ENCODE data around the gene FBRSL1. TPM values are rescaled to one million over a fixed set of nuclear protein-coding genes. Genes with fewer than 3 reads are reported as not detected.

FBRSL1 gene
- total RNA-seq, 1 donor from 2014 or later: 17.1 TPM

- FAIRE-seq (no peak), DNase-seq (ENCODE audit: low read depth) (peak; percentile 94)
- Histone ChIP-seq H3K4me3 (ENCODE audit: low read depth, low read length) (no peak overlapping the region), H3K27me3 (ENCODE audit: control insufficient read depth, insufficient read depth, low read length) (peaks cover 6% of the 10 kb centered on the region), H3K36me3 (ENCODE audit: control insufficient read depth, insufficient read depth, low read length) (peaks cover 2% of the 10 kb centered on the region)
- TF ChIP-seq CTCF (IDR thresholded peaks at IDR 0.05; ENCODE audit: insufficient read depth, low read length, severe bottlenecking): no peak
Measured at GRCh38 chr12:132524405-132524804, 34.5 kb downstream of the FBRSL1 start.

GRCh38 chr12:132525011-132525832 is 35.3 kb downstream of the FBRSL1 start:
- no peak overlapping the region for H3K4me3 ChIP-seq (ENCODE audit: low read depth, low read length)
- peak; percentile 11 for TF ChIP-seq CTCF (IDR thresholded peaks at IDR 0.05; ENCODE audit: insufficient read depth, low read length, severe bottlenecking)
- DNase-seq (ENCODE audit: low read depth): no peak
- H3K27me3 ChIP-seq (ENCODE audit: control insufficient read depth, insufficient read depth, low read length): peaks cover 6% of the 10 kb centered on the region
- FAIRE-seq: no peak
- peaks cover 2% of the 10 kb centered on the region for H3K36me3 ChIP-seq (ENCODE audit: control insufficient read depth, insufficient read depth, low read length)

GRCh38 chr12:132525833-132526455 is 36.0 kb downstream of the FBRSL1 start:
- H3K27me3 ChIP-seq (ENCODE audit: control insufficient read depth, insufficient read depth, low read length): peaks cover 6% of the 10 kb centered on the region
- peaks cover 2% of the 10 kb centered on the region for H3K36me3 ChIP-seq (ENCODE audit: control insufficient read depth, insufficient read depth, low read length)
- no peak overlapping the region for H3K4me3 ChIP-seq (ENCODE audit: low read depth, low read length)
- no peak for DNase-seq (ENCODE audit: low read depth)
- no peak for TF ChIP-seq CTCF (IDR thresholded peaks at IDR 0.05; ENCODE audit: insufficient read depth, low read length, severe bottlenecking)
- FAIRE-seq: no peak

GRCh38 chr12:132527186-132527882 is 37.4 kb downstream of the FBRSL1 start:
- no peak for DNase-seq (ENCODE audit: low read depth)
- FAIRE-seq: no peak
- no peak overlapping the region for H3K4me3 ChIP-seq (ENCODE audit: low read depth, low read length)

GRCh38 chr12:132527883-132528264 is 37.9 kb downstream of the FBRSL1 start:
- H3K27me3 ChIP-seq (ENCODE audit: control insufficient read depth, insufficient read depth, low read length): peaks cover 4% of the 10 kb centered on the region
- no peak for TF ChIP-seq CTCF (IDR thresholded peaks at IDR 0.05; ENCODE audit: insufficient read depth, low read length, severe bottlenecking)
- H3K4me3 ChIP-seq (ENCODE audit: low read depth, low read length): no peak overlapping the region
- DNase-seq (ENCODE audit: low read depth) (no peak), FAIRE-seq (no peak)
- peaks cover 2% of the 10 kb centered on the region for H3K36me3 ChIP-seq (ENCODE audit: control insufficient read depth, insufficient read depth, low read length)

More at GRCh38 chr12:132527186-132527882, 37.4 kb downstream of the FBRSL1 start:
- peaks cover 4% of the 10 kb centered on the region for H3K27me3 ChIP-seq (ENCODE audit: control insufficient read depth, insufficient read depth, low read length)
- no peak for TF ChIP-seq CTCF (IDR thresholded peaks at IDR 0.05; ENCODE audit: insufficient read depth, low read length, severe bottlenecking)
- H3K36me3 ChIP-seq (ENCODE audit: control insufficient read depth, insufficient read depth, low read length): peaks cover 2% of the 10 kb centered on the region
